K562 (cell line): Measurements from ENCODE around the gene OTOR. TPM values are rescaled to one million over a fixed set of nuclear protein-coding genes. Genes with fewer than 3 reads are reported as not detected.

Experiments used
- COPS2 ChIP-seq: fragments of 450-650 bp; conservative IDR thresholded peaks from 2 replicates; pipeline ENCODE4 v1.6.1; 2016; ENCODE audit warnings: mild to moderate bottlenecking, moderate library complexity
- ELF1 ChIP-seq: fragments of 200-800 bp; sonication (Bioruptor generic); IDR thresholded peaks from 2 replicates; pipeline ENCODE4 v1.6.1; 2016; ENCODE audit warnings: missing genetic modification characterization, missing compliant biosample characterization
- HLTF ChIP-seq: fragments of 450-650 bp; IDR thresholded peaks from 2 replicates; pipeline ENCODE4 v1.6.1; 2016
- JUN ChIP-seq, 2 experiments: sonication (generic) in 1 of 2; formaldehyde crosslinking in 1 of 2; IDR thresholded peaks; 2 replicates each; pipeline versions ENCODE4 v1.6.1 to v1.8.0; 2012 to 2022; ENCODE audit warnings: borderline replicate concordance in 2 of 2, mild to moderate bottlenecking in 2 of 2, improper control_type of control experiment in 1 of 2, low read depth in 1 of 2, low read length in 1 of 2, missing genetic modification reagents in 1 of 2
- PTRF ChIP-seq: fragments of 450-650 bp; IDR thresholded peaks from 2 replicates; pipeline ENCODE4 v1.6.1; 2016; ENCODE audit warnings: mild to moderate bottlenecking, missing genetic modification characterization, missing compliant biosample characterization
- RBM17 ChIP-seq: fragments of 200-400 bp; formaldehyde crosslinking; IDR thresholded peaks from 2 replicates; pipeline ENCODE4 v1.6.1; 2017; ENCODE audit warnings: low read depth, mild to moderate bottlenecking, low read length, borderline replicate concordance
- SIN3B ChIP-seq: fragments of 450-650 bp; IDR thresholded peaks from 2 replicates; pipeline ENCODE4 v1.6.1; 2017; ENCODE audit warnings: low read depth, mild to moderate bottlenecking, moderate library complexity
- ZNF583 ChIP-seq: fragments of 250-450 bp; sonication (Bioruptor Pico); IDR thresholded peaks from 2 replicates; pipeline ENCODE4 v1.4.0; 2020
- ZNF695 ChIP-seq: fragments of 450-650 bp; formaldehyde crosslinking; IDR thresholded peaks from 2 replicates; pipeline ENCODE4 v1.4.0; 2020; ENCODE audit warnings: mild to moderate bottlenecking, moderate library complexity
- ZNF75A ChIP-seq: fragments of 450-650 bp; formaldehyde crosslinking; IDR thresholded peaks from 2 replicates; pipeline ENCODE4 v1.4.0; 2020; ENCODE audit warnings: mild to moderate bottlenecking
- ZSCAN32 ChIP-seq: fragments of 450-650 bp; formaldehyde crosslinking; IDR thresholded peaks from 2 replicates; pipeline ENCODE4 v1.4.0; 2020; ENCODE audit warnings: mild to moderate bottlenecking, moderate library complexity
- polyA plus RNA-seq, 8 experiments: library from polyadenylated mRNA; depleted of rRNA in 4 of 8; stranded (reverse) in 5 of 8; unstranded in 3 of 8; fragments of >200 nt; fragmentation: Nextera tagmentation in 2 of 8; fragmentation: Illumina TruSeq in 1 of 8; extraction: Ambion mirVana in 2 of 8; extraction: Trizol in 1 of 8; gene quantifications; 2 replicates each; pipeline versions ENCODE4 v1.2.1 to v1.2.3, GENCODE V29; 2011 to 2014; ENCODE audit warnings: inconsistent platforms in 1 of 8, missing spikeins in 1 of 8
- total RNA-seq, 7 experiments: library from RNA; depleted of rRNA in 6 of 7; stranded (reverse); fragments of >200 nt in 6 of 7; fragmentation: Illumina TruSeq in 2 of 7; extraction: Trizol in 2 of 7; gene quantifications; 2 replicates each; pipeline versions ENCODE4 v1.2.1 to v1.2.3, GENCODE V29; 2011 to 2021; ENCODE audit warnings: low replicate concordance in 1 of 7
- TF ChIP-seq, protein P1 (sequence below): fragments of 450-650 bp; IDR thresholded peaks from one replicate; pipeline ENCODE4 v1.6.1; 2018; ENCODE audit warnings: mild to moderate bottlenecking, moderate library complexity; ENCODE audit not compliant: partially characterized antibody
- TF ChIP-seq, protein P2 (sequence below): fragments of 250-450 bp; sonication (Bioruptor Pico); IDR thresholded peaks from 2 replicates; pipeline ENCODE4 v1.5.0; 2021; ENCODE audit warnings: mild to moderate bottlenecking, moderate library complexity
- TF ChIP-seq, protein P3 (sequence below), 2 experiments: fragments of 450-650 bp; IDR thresholded peaks; 2 replicates each; pipeline ENCODE4 v1.6.1; 2016; ENCODE audit warnings: mild to moderate bottlenecking in 2 of 2, borderline replicate concordance in 1 of 2, low read depth in 1 of 2, moderate library complexity in 1 of 2

OTOR gene
- total and polyA plus RNA-seq, 9 of the 15 experiments (the other 6 are each of a cell fraction or from before 2014, with no cell fraction given), result not detected

DNA sequence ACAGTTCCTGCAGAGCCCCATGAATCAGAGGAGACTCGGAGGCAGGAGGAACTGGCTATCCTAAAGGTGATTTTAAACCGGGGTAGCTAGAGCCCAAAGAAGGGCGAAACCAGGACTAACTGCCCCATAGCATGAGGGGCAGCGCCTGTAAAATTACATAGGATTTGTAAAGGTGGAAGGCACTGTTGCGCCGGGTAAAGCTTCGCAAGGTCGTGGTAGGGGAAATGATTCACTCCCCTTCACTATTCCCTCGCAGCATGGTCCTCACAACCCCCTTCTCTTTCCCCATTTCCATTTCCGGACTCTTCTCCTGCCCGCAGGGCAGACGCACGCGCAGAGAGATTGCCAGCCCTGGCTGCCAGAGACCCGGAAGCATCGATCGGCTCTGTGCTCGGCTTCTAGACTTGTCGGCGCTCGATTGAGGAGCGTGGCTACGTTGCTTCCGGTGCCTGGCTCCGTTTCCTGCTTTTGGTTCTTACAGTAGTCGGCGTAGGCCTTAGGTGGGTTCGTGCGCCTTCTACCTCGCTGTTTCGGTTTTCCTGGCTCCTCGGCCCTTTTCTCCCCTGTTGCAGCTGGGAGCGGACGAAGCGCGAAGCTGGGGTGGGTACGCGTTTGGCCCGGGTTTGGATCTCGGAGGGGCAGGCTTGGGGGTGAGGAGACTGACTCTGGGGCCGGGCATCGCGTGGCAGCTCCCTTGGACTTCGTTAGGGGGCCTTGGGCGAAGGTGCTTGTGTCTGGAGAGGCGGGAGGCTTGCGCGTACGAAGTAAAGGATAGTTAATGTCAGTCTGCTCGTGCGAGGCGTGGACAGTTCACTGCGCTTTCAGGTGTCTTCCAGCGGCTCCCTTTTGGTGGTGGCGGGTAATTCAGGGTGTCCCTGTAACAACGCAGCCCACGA lies 18.3 kb upstream of the OTOR start, which contains the start of gene SNRPB2 (continued):
- TF ChIP-seq, protein P1, sequence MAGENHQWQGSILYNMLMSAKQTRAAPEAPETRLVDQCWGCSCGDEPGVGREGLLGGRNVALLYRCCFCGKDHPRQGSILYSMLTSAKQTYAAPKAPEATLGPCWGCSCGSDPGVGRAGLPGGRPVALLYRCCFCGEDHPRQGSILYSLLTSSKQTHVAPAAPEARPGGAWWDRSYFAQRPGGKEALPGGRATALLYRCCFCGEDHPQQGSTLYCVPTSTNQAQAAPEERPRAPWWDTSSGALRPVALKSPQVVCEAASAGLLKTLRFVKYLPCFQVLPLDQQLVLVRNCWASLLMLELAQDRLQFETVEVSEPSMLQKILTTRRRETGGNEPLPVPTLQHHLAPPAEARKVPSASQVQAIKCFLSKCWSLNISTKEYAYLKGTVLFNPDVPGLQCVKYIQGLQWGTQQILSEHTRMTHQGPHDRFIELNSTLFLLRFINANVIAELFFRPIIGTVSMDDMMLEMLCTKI, result no peak
- TF ChIP-seq, protein P2, sequence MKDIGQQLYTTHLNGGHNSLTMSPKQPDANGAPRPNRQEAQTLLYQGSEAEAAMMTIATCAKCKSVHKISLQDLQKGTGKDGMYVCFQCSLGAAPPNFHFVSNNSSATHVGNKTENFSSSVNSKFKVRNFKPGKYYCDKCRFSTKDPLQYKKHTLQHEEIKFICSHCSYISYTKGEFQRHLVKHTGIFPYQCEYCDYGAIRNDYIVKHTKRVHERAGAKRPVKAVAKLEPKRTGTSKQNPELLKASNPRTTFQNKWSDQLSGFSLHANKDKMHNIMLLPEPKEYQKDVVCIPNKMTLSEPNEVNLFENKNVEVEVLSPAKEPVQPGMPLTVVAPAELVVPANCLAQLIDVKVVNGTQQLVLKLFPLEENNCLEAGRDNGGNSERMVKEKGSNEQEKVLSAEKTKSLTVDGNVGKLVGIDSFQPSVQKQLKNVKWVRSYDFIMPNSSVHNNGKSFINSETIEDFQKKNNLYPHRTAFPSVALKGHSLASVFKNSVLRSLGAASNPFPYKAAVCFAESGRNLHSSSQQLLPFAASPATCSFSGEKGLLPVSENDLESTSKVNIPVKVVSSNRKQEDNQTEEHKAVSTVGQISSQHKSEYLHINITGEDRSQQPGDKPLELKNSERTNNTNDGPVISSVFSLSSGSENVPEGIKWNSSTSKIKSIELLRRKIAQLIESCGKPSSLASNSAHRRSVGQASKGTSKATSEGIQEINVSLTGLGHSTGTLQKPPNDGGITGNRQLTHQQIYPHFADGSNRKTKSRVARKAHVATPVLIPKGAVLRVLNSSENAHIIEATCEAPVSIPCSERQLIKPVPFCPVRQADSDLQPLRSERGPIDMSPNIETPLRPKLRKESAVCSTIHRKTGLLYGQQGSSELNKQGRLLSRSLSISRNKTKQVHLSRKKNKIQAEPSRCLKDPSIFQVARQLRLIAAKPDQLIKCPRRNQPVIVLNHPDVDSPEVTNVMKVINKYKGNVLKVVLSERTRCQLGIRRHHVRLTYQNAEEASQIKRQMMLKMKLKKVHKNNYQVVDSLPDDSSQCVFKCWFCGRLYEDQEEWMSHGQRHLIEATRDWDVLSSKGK (CRISPR knock-in tag), result no peak
- peak; percentile 23; the same call in 1 of the 2 replicates for TF ChIP-seq JUN (IDR thresholded peaks at IDR 0.05; ENCODE audit: borderline replicate concordance, low read depth, low read length)
- TF ChIP-seq JUN (CRISPR knock-in tag; IDR thresholded peaks at IDR 0.05; ENCODE audit: borderline replicate concordance), result no peak
- no peak for TF ChIP-seq HLTF
- no peak for TF ChIP-seq ZSCAN32 (CRISPR knock-in tag)
- TF ChIP-seq ZNF583 (CRISPR knock-in tag), result no peak; the same call in 1 of the 2 replicates
- TF ChIP-seq ELF1 (tag), result peak; percentile 99
- no peak for TF ChIP-seq RBM17
- TF ChIP-seq SIN3B, result peak; percentile 78
- no peak for TF ChIP-seq ZNF75A (CRISPR knock-in tag)
- TF ChIP-seq, protein P3, sequence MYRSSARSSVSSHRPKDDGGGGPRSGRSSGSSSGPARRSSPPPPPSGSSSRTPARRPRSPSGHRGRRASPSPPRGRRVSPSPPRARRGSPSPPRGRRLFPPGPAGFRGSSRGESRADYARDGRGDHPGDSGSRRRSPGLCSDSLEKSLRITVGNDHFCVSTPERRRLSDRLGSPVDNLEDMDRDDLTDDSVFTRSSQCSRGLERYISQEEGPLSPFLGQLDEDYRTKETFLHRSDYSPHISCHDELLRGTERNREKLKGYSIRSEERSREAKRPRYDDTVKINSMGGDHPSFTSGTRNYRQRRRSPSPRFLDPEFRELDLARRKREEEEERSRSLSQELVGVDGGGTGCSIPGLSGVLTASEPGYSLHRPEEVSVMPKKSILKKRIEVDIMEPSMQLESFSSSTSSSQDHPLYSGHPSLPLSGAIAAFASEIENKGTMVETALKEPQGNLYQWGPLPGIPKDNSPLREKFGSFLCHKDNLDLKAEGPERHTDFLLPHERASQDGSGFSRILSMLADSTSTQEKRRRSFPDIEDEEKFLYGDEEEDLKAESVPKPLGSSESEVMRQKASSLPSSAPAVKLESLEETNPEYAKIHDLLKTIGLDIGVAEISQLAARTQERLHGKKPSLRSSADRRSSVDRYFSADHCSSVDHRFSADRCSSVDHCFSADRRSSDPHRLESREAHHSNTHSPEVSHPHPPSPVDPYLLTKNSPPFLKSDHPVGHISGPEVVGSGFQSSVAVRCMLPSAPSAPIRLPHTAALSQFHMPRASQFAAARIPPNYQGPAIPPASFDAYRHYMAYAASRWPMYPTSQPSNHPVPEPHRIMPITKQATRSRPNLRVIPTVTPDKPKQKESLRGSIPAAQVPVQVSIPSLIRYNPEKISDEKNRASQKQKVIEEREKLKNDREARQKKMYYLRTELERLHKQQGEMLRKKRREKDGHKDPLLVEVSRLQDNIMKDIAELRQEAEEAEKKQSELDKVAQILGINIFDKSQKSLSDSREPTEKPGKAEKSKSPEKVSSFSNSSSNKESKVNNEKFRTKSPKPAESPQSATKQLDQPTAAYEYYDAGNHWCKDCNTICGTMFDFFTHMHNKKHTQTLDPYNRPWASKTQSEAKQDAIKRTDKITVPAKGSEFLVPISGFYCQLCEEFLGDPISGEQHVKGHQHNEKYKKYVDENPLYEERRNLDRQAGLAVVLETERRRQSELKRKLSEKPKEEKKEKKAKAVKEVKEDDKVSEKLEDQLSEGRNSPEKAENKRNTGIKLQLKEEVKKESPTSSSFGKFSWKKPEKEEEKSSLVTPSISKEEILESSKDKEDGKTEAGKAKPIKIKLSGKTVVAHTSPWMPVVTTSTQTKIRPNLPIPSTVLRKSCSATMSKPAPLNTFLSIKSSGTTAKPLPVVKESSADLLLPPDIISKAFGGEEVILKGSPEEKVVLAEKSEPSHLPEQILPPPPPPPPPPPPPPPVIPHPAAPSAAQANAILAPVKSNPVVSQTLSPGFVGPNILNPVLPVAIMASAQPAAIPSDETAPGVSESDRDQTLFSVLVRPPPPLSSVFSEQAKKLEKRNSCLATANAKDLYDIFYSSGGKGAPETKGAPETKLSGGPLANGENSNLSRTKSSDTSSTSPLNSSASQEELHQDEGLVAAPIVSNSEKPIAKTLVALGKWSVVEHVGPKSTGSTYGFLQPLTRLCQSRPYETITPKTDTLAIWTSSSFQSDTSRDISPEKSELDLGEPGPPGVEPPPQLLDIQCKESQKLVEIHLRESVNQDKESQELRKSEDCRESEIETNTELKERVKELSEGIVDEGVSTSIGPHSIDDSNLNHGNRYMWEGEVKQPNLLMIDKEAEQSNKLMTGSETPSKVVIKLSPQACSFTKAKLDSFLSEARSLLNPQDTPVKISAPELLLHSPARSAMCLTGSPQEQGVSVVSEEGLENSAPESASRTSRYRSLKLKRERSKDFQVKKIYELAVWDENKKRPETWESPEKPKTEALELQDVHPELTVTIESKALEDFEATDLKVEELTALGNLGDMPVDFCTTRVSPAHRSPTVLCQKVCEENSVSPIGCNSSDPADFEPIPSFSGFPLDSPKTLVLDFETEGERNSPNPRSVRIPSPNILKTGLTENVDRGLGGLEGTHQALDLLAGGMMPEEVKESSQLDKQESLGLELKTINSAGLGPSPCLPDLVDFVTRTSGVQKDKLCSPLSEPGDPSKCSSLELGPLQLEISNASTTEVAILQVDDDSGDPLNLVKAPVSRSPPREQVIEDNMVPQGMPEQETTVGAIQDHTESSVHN (IDR thresholded peaks at IDR 0.05; ENCODE audit: borderline replicate concordance in 1 of 2, low read depth in 1 of 2), result no peak
- no peak for TF ChIP-seq PTRF
- TF ChIP-seq ZNF695, result no peak
- no peak for TF ChIP-seq COPS2
